Measurements from ENCODE around the gene TLE7.

Gene TLE7

GRCh38 chr16:71402007-71402406 lies 39.8 kb downstream of the TLE7 start:
- no peak for DNase-seq (ENCODE audit: low spot score in 2 of 2)
- Histone ChIP-seq H3K4me3 (no peak overlapping the region), H3K27me3 (ENCODE audit: low read depth) (peaks cover 3% of the 10 kb centered on the region), H3K9me3 (no peaks in the 10 kb centered on the region), H3K4me1 (no peaks in the 10 kb centered on the region), H3K36me3 (replicated peaks) (no peaks in the 10 kb centered on the region)
- in situ Hi-C loops (cut with MboI; ENCODE audit: low sequenced_read_pairs): loop anchor here (25.0 kb wide), 1 partner anchor 210 kb away; no protein-coding TSS in a partner anchor

- Histone ChIP-seq H3K36me3 (replicated peaks) (no peaks in the 10 kb centered on the region), H3K4me3 (no peak overlapping the region), H3K4me1 (no peaks in the 10 kb centered on the region), H3K9me3 (no peaks in the 10 kb centered on the region), H3K27me3 (ENCODE audit: low read depth) (peaks cover 3% of the 10 kb centered on the region)
- DNase-seq (ENCODE audit: low spot score in 2 of 2): no peak
- in situ Hi-C loops (cut with MboI; ENCODE audit: low sequenced_read_pairs): loop anchor here (25.0 kb wide), 1 partner anchor 212 kb away; no protein-coding TSS in a partner anchor
These were observed 41.9 kb downstream of the TLE7 start for GRCh38 chr16:71399801-71400563.

DNA sequence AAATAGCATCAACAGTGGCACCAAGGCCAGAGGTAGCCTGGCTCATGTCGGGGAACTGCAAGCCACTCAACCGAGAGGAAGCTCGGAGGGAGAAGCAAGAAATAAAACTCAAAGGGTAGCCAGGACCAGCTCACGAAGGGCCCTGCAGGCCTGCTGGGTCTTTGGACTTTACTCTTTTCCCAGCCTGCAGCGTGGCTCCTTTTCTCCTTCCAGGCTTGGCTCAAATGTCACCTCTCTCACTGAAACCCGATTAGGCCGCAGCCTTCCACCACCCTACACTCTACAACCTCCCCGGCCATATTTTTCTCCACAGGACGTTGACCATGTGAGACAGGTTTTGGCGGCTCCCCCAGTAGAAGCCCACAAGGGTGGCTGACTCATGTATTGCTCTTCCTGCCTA lies 45.3 kb downstream of the TLE7 start:
- H3K27me3 ChIP-seq (ENCODE audit: low read depth): peaks cover 6% of the 10 kb centered on the region
- no peaks in the 10 kb centered on the region for H3K36me3 ChIP-seq (replicated peaks)
- H3K4me3 ChIP-seq: no peak overlapping the region
- no peaks in the 10 kb centered on the region for H3K4me1 ChIP-seq
- no peak for DNase-seq (ENCODE audit: low spot score in 2 of 2)
- in situ Hi-C loops (cut with MboI; ENCODE audit: low sequenced_read_pairs): no loop called here
- H3K9me3 ChIP-seq: no peaks in the 10 kb centered on the region

DNA sequence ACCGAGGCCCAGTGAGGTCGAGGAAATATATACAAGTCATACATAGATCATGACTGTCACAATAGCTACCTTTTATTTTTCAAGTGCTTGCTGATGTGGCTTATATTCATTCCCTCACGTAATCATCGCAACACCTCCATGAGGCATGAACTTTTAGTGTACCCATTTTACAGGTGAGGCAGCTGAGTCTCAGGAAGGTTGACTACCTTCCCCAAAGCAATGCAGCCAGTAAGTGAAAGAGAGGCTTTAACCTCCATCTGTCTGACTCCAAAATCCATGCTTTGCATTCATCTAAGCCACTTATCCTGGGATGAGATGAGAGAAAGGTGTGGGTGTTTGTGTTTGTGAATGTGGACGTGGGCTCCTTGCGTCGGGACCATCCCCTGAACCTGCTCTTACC lies 52.5 kb downstream of the TLE7 start:
- in situ Hi-C loops (cut with MboI; ENCODE audit: low sequenced_read_pairs): no loop called here
- H3K9me3 ChIP-seq: no peaks in the 10 kb centered on the region
- no peak for DNase-seq (ENCODE audit: low spot score in 2 of 2)
- H3K27me3 ChIP-seq (ENCODE audit: low read depth): peaks cover 4% of the 10 kb centered on the region; the same call in 1 of the 2 replicates
- no peaks in the 10 kb centered on the region for H3K4me1 ChIP-seq
- H3K36me3 ChIP-seq (replicated peaks): no peaks in the 10 kb centered on the region
- no peak overlapping the region for H3K4me3 ChIP-seq

GRCh38 chr16:71387045-71387871 lies 54.6 kb downstream of the TLE7 start:
- in situ Hi-C loops (cut with MboI; ENCODE audit: low sequenced_read_pairs): no loop called here
- no peak overlapping the region for H3K4me3 ChIP-seq
- no peak for DNase-seq (ENCODE audit: low spot score in 2 of 2)
- H3K27me3 ChIP-seq (ENCODE audit: low read depth): peaks cover 4% of the 10 kb centered on the region; the same call in 1 of the 2 replicates
- H3K9me3 ChIP-seq: no peaks in the 10 kb centered on the region
- H3K36me3 ChIP-seq (replicated peaks): no peaks in the 10 kb centered on the region
- H3K4me1 ChIP-seq: no peaks in the 10 kb centered on the region

- H3K27me3 ChIP-seq (ENCODE audit: low read depth): peaks cover 4% of the 10 kb centered on the region; the same call in 1 of the 2 replicates
- no peaks in the 10 kb centered on the region for H3K9me3 ChIP-seq
- H3K4me1 ChIP-seq: no peaks in the 10 kb centered on the region
- DNase-seq (ENCODE audit: low spot score in 2 of 2): no peak
- H3K4me3 ChIP-seq: no peak overlapping the region
- in situ Hi-C loops (cut with MboI; ENCODE audit: low sequenced_read_pairs): no loop called here
- no peaks in the 10 kb centered on the region for H3K36me3 ChIP-seq (replicated peaks)
These were observed 57.7 kb downstream of the TLE7 start for GRCh38 chr16:71384073-71384724.

- H3K36me3 ChIP-seq (replicated peaks): no peaks in the 10 kb centered on the region
- no peak for DNase-seq (ENCODE audit: low spot score in 2 of 2)
- no peak overlapping the region for H3K4me3 ChIP-seq
- H3K9me3 ChIP-seq: no peaks in the 10 kb centered on the region
- H3K4me1 ChIP-seq: no peaks in the 10 kb centered on the region
- in situ Hi-C loops (cut with MboI; ENCODE audit: low sequenced_read_pairs): no loop called here
- H3K27me3 ChIP-seq (ENCODE audit: low read depth): peaks cover 4% of the 10 kb centered on the region; the same call in 1 of the 2 replicates
These were observed 58.6 kb downstream of the TLE7 start for GRCh38 chr16:71383054-71383773.

DNA sequence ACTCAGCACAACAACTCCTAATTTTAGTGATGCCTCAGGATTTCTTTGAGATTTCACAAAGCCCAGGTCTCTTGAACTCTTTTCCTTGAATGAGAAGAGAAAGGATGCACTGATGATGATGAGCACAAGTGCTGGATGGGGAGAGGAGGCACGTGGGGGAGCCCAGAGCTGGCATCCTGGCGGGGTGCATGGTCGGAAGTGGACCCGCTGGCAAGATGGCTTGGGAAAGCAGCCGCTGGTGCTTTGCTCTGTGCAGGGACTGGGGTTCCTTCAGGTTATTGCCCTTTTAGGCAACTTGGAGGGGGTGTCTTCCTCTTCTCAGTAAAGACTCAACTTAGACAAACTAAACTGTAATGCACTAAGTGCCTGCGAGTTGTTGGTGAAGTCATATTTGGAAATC lies 61.0 kb downstream of the TLE7 start:
- Histone ChIP-seq H3K4me3 (no peak overlapping the region), H3K4me1 (no peaks in the 10 kb centered on the region), H3K9me3 (no peaks in the 10 kb centered on the region), H3K36me3 (replicated peaks) (no peaks in the 10 kb centered on the region), H3K27me3 (ENCODE audit: low read depth) (peaks cover 2% of the 10 kb centered on the region; the same call in 1 of the 2 replicates)
- DNase-seq (ENCODE audit: low spot score in 2 of 2): no peak
- in situ Hi-C loops (cut with MboI; ENCODE audit: low sequenced_read_pairs): no loop called here

All from HAP-1 (cell line).